Spleen (tissue), 11 donors: ENCODE data around the gene SPINK14. TPM values are rescaled to one million over a fixed set of nuclear protein-coding genes. Genes with fewer than 3 reads are reported as not detected.

Source experiments
- DNase-seq: peaks from one replicate; pipeline ENCODE4 v3.0.0-alpha.2; 2020
- H3K27ac ChIP-seq, 8 donors: fragments of 200-600 bp; sonication (generic) in 7 of 8; 1 replicate in 4 of 8; 2 replicates in 4 of 8; pipeline versions ENCODE4 v1.5.0 to v1.8.0; 2016 to 2021; ENCODE audit warnings: inconsistent platforms in 4 of 8, mild to moderate bottlenecking in 4 of 8, moderate library complexity in 1 of 8
- H3K27me3 ChIP-seq, 7 donors: fragments of 200-600 bp; sonication (generic) in 6 of 7; replicated peaks in 1 of 7; 1 replicate in 4 of 7; 2 replicates in 3 of 7; pipeline versions ENCODE4 v1.5.0 to v1.8.0; 2016 to 2021; ENCODE audit warnings: inconsistent platforms in 3 of 7, mild to moderate bottlenecking in 1 of 7
- H3K36me3 ChIP-seq, 6 donors: fragments of 200-600 bp; sonication (generic) in 5 of 6; 1 replicate in 4 of 6; 2 replicates in 2 of 6; pipeline versions ENCODE4 v1.5.0 to v1.8.0; 2016 to 2021; ENCODE audit warnings: inconsistent platforms in 2 of 6
- H3K4me1 ChIP-seq, 6 donors: fragments of 200-600 bp; sonication (generic) in 5 of 6; 1 replicate in 3 of 6; 2 replicates in 3 of 6; pipeline versions ENCODE4 v1.5.0 to v1.8.0; 2016 to 2021; ENCODE audit warnings: inconsistent platforms in 3 of 6
- H3K4me3 ChIP-seq, 8 donors: fragments of 200-600 bp; sonication (generic) in 7 of 8; 1 replicate in 4 of 8; 2 replicates in 4 of 8; pipeline versions ENCODE4 v1.5.0 to v1.8.0; 2016 to 2021; ENCODE audit warnings: inconsistent platforms in 4 of 8, mild to moderate bottlenecking in 4 of 8, moderate library complexity in 2 of 8
- H3K9me3 ChIP-seq, 8 donors: fragments of 200-600 bp; sonication (generic) in 7 of 8; 1 replicate in 4 of 8; 2 replicates in 4 of 8; pipeline versions ENCODE4 v1.5.0 to v1.8.0; 2016 to 2021; ENCODE audit warnings: inconsistent platforms in 4 of 8
- POLR2A ChIP-seq, 3 donors: fragments of 450-650 bp; IDR thresholded peaks; one replicate each; pipeline ENCODE4 v1.5.1; 2017; ENCODE audit warnings: antibody characterized with exemption in 3 of 3, mild to moderate bottlenecking in 1 of 3
- POLR2AphosphoS5 ChIP-seq, 3 donors: sonication (generic); formaldehyde crosslinking; IDR thresholded peaks; one replicate each; pipeline ENCODE4 v1.5.1; 2017; ENCODE audit warnings: antibody characterized with exemption in 3 of 3
- WGBS, 5 donors: extraction: QIAGEN DNeasy Blood & Tissue Kit in 3 of 5; methylation state at CpG; one replicate each; pipeline versions ENCODE4 v1.1.5 to v1.1.7; 2013 to 2018; 5-methylcytosine and 5-hydroxymethylcytosine counted together
- intact Hi-C: fragments of 100-400 bp; cut with DNase I; formaldehyde crosslinking; loops from one replicate; pipeline ENCODE4 v1.15.0; 2023; ENCODE audit warnings: low total_unique reads
- polyA plus RNA-seq, 3 donors: library from polyadenylated mRNA; stranded (reverse); fragments of 200-250 nt; gene quantifications; one replicate each; pipeline ENCODE4 v1.2.1, GENCODE V29; 2013
- total RNA-seq, 7 donors: library from RNA; depleted of rRNA in 3 of 7; stranded (reverse); fragments of >200 nt in 3 of 7; fragmentation: NEBNext Ultra II Directional in 4 of 7; extraction: Animal tissue kit (Norgen Biotek cat#: 25700) in 4 of 7; gene quantifications; one replicate each; pipeline versions ENCODE4 v1.1.0 to v1.2.1, GENCODE V29; 2016 to 2021
- TF ChIP-seq, protein P1 (sequence below), 11 experiments: fragments of 200-600 bp in 7 of 11; fragments of 450-650 bp in 4 of 11; sonication (generic) in 4 of 11; IDR thresholded peaks in 8 of 11; conservative IDR thresholded peaks in 3 of 11; 1 replicate in 7 of 11; 2 replicates in 4 of 11; pipeline versions ENCODE4 v1.4.0 to v1.8.0; 2016 to 2021; ENCODE audit warnings: antibody characterized with exemption in 11 of 11, inconsistent platforms in 4 of 11, mild to moderate bottlenecking in 1 of 11
- donor health status: healthy with polysubstance abuse.
- donor health status: DM: no; HTN: no; CAD: no; lungs with moderate emphysema.
- donor health status: DM: no; HTN: no; CAD: no.
- donor health status: Bipolar disorder and iron deficiency.
- donor health status: healthy.
- donor health status: DM: no; HTN: no; CAD: no.
- donor health status: DM: yes; HTN: yes; CAD: no.

Gene SPINK14
- total and polyA plus RNA-seq, 10 donors = not detected

DNA sequence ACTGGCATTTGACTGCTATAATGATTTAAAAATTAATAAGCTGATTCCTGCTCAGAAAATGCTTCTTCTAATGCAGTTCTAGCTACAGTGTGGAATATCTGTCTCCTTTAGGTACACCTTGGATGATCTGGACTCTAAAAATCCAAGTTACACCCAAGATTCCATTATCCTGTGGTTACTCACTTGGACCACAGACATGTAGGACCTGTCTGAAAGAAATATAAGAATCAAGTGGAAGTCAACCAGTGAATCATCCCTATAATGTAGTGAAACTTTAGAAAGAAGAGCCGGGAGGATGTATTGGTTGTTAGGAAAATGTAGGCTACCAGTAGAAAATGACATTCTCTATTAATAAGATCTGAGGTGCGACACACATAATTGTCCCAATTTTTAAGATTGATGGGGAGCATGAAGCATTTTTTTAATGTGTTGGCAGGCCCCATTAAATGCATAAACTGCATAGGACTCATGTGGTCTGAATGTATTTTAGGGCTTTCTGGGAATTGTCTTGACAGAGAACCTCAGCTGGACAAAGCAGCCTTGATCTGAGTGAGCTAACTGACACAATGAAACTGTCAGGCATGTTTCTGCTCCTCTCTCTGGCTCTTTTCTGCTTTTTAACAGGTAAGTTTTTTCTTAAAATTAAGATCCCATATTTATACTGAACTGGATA is 34.3 kb downstream of the SPINK14 start, which contains the start of gene SPINK6:
TSS of gene SPINK6 (plus strand) at position 512 of the 673 bp plus-strand sequence. CDS start at position 567, 55 bp downstream.
- Histone ChIP-seq H3K27me3 (no peaks in the 10 kb centered on the region), H3K36me3 (no peaks in the 10 kb centered on the region), H3K4me3 (no peak within 1 kb of the TSS), H3K27ac (peak within 1 kb of the TSS in 1 of 8 donors; percentile 67), H3K9me3 (no peaks in the 10 kb centered on the region), H3K4me1 (no peaks in the 10 kb centered on the region)
- WGBS, 5 donors = 91 to 98% (median 96%) methylated on average over 2 of the region's 2 CpGs
- DNase-seq = no peak
- intact Hi-C loops = no loop called here
- TF ChIP-seq, protein P1, sequence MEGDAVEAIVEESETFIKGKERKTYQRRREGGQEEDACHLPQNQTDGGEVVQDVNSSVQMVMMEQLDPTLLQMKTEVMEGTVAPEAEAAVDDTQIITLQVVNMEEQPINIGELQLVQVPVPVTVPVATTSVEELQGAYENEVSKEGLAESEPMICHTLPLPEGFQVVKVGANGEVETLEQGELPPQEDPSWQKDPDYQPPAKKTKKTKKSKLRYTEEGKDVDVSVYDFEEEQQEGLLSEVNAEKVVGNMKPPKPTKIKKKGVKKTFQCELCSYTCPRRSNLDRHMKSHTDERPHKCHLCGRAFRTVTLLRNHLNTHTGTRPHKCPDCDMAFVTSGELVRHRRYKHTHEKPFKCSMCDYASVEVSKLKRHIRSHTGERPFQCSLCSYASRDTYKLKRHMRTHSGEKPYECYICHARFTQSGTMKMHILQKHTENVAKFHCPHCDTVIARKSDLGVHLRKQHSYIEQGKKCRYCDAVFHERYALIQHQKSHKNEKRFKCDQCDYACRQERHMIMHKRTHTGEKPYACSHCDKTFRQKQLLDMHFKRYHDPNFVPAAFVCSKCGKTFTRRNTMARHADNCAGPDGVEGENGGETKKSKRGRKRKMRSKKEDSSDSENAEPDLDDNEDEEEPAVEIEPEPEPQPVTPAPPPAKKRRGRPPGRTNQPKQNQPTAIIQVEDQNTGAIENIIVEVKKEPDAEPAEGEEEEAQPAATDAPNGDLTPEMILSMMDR (IDR thresholded peaks at IDR 0.05 in 8 of 11, conservative IDR thresholded peaks at IDR 0.05 in 3 of 11) = no peak
- no peak for TF ChIP-seq POLR2A (IDR thresholded peaks at IDR 0.05)
- no peak for TF ChIP-seq POLR2AphosphoS5 (IDR thresholded peaks at IDR 0.05)

DNA sequence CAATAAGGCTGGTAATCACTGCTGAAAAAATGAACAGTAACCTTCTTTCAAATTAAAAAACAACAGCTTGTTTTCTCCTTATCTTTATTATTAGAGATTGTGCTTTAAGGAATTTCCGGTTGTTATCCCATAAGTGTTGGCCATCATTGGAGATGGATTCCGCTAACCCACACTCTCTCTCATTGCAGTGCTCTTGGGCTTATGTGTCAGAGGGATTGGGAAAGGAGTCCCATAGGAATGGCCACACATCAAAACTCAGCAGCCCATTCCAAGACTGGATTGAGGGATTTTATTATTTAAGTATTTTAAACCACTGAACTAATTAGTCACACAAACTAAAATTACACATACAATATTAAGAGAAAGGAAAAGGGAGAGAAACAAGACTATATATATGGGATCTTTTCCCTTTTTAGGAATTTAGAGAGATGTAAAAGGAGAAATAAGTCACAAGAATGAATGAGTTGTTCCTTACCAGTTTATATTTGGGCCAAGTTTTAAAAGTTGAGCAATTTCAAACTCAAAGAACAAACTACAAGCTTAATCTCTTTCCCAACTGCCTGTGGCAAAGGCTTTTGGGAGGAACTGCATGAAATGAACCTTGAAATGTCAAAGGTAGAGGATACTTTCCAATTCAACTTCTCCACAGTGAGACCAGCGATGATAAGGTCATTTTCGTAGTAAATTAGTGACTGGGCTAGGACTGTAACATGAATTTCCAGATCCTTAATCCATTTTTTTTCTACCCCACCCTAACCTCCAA is 36.9 kb downstream of the SPINK14 start:
- no peaks in the 10 kb centered on the region for H3K36me3 ChIP-seq
- intact Hi-C loops = no loop called here
- H3K4me3 ChIP-seq = no peak overlapping the region
- DNase-seq = no peak
- no peak for TF ChIP-seq POLR2A (IDR thresholded peaks at IDR 0.05)
- TF ChIP-seq, protein P1 (IDR thresholded peaks at IDR 0.05 in 8 of 11, conservative IDR thresholded peaks at IDR 0.05 in 3 of 11) = no peak
- TF ChIP-seq POLR2AphosphoS5 (IDR thresholded peaks at IDR 0.05) = no peak
- H3K27me3 ChIP-seq = no peaks in the 10 kb centered on the region
- no peaks in the 10 kb centered on the region for H3K4me1 ChIP-seq
- H3K27ac ChIP-seq = no peak overlapping the region
- WGBS, 5 donors = 76 to 92% (median 85%) methylated on average over 4 of the region's 4 CpGs
- H3K9me3 ChIP-seq = no peaks in the 10 kb centered on the region

GRCh38 chr5:148205865-148206264 is 37.5 kb downstream of the SPINK14 start:
- no peak for DNase-seq
- Histone ChIP-seq H3K4me1 (no peaks in the 10 kb centered on the region), H3K4me3 (no peak overlapping the region), H3K27ac (no peak overlapping the region), H3K9me3 (no peaks in the 10 kb centered on the region), H3K27me3 (no peaks in the 10 kb centered on the region), H3K36me3 (no peaks in the 10 kb centered on the region)
- intact Hi-C loops = no loop called here
- 61 to 79% (median 74%) methylated on average over 1 of the region's 1 CpG for WGBS, 5 donors
- no peak for TF ChIP-seq POLR2AphosphoS5 (IDR thresholded peaks at IDR 0.05)
- TF ChIP-seq, protein P1 (IDR thresholded peaks at IDR 0.05 in 8 of 11, conservative IDR thresholded peaks at IDR 0.05 in 3 of 11) = no peak

DNA sequence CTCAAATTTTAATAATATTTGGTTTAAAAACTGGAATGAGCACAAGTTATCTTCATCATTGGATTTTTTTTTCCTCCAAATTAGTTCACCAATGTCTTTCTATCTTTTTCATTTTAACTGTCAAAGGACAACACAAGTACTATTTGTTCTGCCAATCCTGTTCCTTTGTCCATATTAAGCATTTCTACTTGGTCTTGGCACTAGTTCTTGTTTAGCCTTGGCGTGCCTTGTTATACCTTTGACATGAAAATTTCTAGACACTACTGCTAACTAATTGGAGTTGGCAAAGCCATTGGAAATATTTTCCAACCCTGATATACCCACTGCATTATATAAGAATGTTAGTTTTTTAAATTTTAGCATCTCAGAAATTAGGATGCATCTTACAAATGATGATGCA is 38.3 kb downstream of the SPINK14 start:
- H3K36me3 ChIP-seq = no peaks in the 10 kb centered on the region
- H3K9me3 ChIP-seq = no peaks in the 10 kb centered on the region
- no peaks in the 10 kb centered on the region for H3K27me3 ChIP-seq
- no peak overlapping the region for H3K27ac ChIP-seq
- H3K4me3 ChIP-seq = no peak overlapping the region
- 79 to 98% (median 81%) methylated on average over 1 of the region's 1 CpG for WGBS, 5 donors
- no peak for DNase-seq
- TF ChIP-seq POLR2A (IDR thresholded peaks at IDR 0.05) (no peak), POLR2AphosphoS5 (IDR thresholded peaks at IDR 0.05) (no peak)
- TF ChIP-seq, protein P1 (IDR thresholded peaks at IDR 0.05 in 8 of 11, conservative IDR thresholded peaks at IDR 0.05 in 3 of 11) = no peak
- H3K4me1 ChIP-seq = no peaks in the 10 kb centered on the region
- intact Hi-C loops = no loop called here
